Endothelial cell of coronary artery (primary cell): ENCODE results near the gene HACD4. TPM values are rescaled to one million over a fixed set of nuclear protein-coding genes. Genes with fewer than 3 reads are reported as not detected.

Source experiments
- total RNA-seq: library from RNA; depleted of rRNA; stranded (reverse); fragments of >200 nt; gene quantifications from 2 replicates; pipeline ENCODE4 v1.2.3, GENCODE V29; 2014

HACD4 gene, protein sequence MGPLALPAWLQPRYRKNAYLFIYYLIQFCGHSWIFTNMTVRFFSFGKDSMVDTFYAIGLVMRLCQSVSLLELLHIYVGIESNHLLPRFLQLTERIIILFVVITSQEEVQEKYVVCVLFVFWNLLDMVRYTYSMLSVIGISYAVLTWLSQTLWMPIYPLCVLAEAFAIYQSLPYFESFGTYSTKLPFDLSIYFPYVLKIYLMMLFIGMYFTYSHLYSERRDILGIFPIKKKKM
- 0.45 and 0.56 TPM in 2 replicates for total RNA-seq

DNA sequence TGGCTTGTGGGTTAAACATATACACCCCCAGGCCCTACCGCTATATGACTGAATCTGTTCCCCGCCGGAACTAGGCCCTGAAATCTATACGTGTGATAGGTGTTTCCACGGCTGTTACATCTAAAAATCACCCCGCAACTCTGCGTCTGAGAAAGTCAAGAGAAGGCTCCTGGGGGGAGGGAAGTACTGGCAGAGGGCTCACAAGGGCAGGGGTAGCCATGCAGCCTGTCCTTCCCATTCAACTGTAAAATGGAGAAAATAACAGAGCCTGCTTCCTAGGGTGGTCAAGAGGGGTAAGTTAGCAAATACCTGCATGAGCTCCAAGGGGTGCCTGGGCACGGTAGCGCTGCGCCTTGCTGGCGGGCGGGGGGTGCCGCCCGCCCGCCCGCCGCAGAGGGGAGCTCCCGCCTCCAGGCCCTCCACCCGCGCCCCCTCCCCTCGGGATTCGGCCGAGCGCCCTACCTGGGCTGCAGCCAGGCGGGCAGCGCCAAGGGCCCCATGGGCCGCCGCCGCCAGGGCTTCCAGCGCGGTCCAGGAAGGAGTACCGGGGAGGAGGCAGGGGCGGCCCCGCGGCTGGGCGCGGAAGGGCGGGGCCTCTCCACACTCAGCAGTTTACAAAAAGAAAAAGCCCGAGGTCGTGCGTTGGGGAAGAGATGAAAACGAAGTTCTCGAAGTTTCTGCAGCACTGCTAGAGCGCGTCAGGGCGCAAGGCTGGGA lies at the start of gene HACD4:
Gene HACD4 (minus strand): TSS at position 550 of the 717 bp plus-strand sequence. CDS start 50 bp downstream, at position 500.

DNA sequence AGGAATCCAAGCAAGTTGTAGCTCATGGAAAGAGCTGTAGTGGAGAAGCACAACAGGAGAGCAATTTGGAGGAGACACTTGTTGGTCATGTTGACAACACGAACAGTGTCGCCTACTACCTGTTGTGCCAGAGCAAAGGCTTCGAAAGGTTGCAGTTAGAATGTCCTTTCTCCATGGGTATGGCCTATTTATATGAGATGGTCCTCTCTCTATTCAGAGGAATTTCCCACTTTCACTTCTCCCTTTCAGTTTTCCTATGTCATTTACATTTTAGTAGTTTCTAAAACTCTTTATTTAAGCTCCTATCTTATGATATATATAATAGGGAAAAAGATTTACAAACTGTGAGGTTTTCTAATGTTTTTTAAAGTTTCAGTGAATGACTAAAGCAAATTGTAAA lies 46.3 kb upstream of the HACD4 start, which contains the start of gene IFNB1:
Gene IFNB1 (minus strand): TSS at position 162 of the 400 bp plus-strand sequence. CDS start 73 bp downstream, at position 89.

Other genes with a start within 250 kb of the HACD4 start
- not detected in 2 replicates for gene IFNB1, start 46.3 kb upstream of the HACD4 start, total RNA-seq
- not detected in 2 replicates for gene IFNW1, start 110.2 kb upstream of the HACD4 start, total RNA-seq
- not detected in 2 replicates for gene IFNA21, start 135.0 kb upstream of the HACD4 start, total RNA-seq
- gene IFNA4, start 155.9 kb upstream of the HACD4 start, total RNA-seq: not detected in 2 replicates
- gene IFNA7, start 170.6 kb upstream of the HACD4 start, total RNA-seq: not detected in 2 replicates
- not detected in 2 replicates for gene IFNA10, start 175.5 kb upstream of the HACD4 start, total RNA-seq
- not detected in 2 replicates for gene IFNA16, start 185.7 kb upstream of the HACD4 start, total RNA-seq
- not detected in 2 replicates for gene IFNA17, start 196.6 kb upstream of the HACD4 start, total RNA-seq
- not detected in 2 replicates for gene IFNA14, start 208.4 kb upstream of the HACD4 start, total RNA-seq